Sciatic nerve (tissue), 2 donors: ENCODE measurements around the gene ATP8A2. TPM values are rescaled to one million over a fixed set of nuclear protein-coding genes. Genes with fewer than 3 reads are reported as not detected.
"Not testable (repeated sequence)": the region's sequence is repeated elsewhere in the genome, so short reads cannot be mapped to it uniquely, and the experiment has no call there.

Experiments used
- ATAC-seq: fragments of 200-7000 bp; cut with Tn5 transposase; one replicate; pipeline ENCODE4 v1.9.1; 2020; ENCODE audit warnings: mild to moderate bottlenecking, moderate library complexity
- DNase-seq: peaks from one replicate; pipeline ENCODE4 v3.0.0-alpha.2; 2020; ENCODE audit warnings: low spot score
- intact Hi-C: fragments of 100-400 bp; cut with DNase I; formaldehyde crosslinking; loops from one replicate; pipeline ENCODE4 v1.14.2; 2022
- total RNA-seq: library from RNA; stranded (reverse); fragmentation: NEBNext Ultra II Directional; extraction: Animal tissue kit (Norgen Biotek cat#: 25700); gene quantifications from one replicate; pipeline ENCODE4 v1.2.1, GENCODE V29; 2021
- donor health status: DM: no; HTN: no; CAD: no.
- donor health status: DM: no; HTN: no; CAD: no.

Gene ATP8A2
- total RNA-seq, 1 donor from 2014 or later, result 1.2 TPM

DNA sequence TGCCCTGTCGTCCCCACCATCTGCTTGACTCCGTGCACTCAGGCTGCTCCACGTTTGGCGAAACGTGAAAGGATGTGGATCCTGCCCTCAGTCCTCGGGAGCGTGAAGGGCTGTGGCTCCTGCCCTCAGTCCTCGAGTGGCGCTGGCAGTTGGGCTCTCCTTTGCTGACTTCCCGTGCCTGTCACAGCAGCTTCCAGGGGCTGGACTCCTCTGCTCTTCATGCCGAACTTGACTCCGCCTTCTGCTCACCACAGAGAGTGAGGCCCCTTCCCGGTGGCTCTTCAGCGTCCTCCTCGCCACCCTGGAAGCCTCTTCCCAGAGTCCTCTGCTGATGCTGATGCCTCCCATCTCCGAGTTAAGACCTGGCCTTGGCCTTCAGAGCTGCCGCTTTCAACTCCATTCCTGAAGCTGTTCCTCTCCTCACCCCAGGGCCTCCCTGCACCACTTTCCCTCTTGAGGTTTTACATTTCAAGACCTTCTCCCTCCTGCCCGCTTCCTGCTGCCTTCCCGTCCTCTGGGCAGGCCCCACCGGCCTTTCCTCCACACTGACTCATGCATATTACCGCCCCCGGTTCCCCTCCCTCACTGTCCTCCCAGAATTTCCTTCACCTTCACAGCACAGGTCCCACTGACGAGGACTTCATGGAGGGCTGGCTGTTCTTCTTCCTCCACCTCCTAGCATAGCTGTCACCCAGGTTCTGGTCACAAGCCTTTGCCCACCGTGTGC is 568.4 kb downstream of the ATP8A2 start:
- DNase-seq, result no peak
- ATAC-seq, result no peak
- intact Hi-C loops, result no loop called here

DNA sequence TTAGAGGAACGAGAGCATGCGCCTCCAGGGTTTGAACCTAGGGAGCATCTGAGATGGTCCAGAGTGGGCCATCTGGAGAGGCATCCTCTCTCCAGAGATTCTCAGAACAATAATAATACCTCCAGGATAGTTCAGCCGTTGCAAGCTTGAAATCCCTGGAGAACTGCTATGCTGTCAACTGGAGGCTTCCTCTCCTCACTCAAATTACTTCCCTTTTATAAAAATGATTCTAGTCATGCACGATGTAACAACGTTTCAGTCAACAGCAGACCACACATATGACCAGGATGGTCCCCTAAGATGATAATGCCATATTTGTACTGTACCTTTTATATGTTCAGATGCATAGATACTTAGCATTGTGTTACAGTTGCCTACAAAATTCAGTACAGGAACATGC is 571.3 kb downstream of the ATP8A2 start:
- no peak for DNase-seq
- intact Hi-C loops, result no loop called here
- ATAC-seq, result no peak

DNA sequence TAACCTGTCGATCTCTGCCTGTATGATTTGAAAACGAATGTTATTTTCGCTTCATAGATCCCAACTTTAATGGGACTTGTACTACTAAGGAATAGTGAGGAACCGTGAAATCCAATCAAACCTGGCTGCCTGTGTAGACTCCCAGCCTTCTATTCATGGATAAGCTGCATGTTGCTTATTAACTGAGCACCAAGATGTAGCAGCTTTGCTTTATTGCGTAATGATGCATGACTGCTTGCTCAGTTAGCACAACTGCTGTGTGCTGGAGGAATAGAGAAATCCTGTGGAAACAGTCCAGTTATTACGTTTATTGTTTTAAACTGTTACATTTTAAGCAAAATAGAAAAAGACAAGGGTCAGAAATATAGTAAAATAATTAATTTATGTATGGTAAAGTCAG is 571.9 kb downstream of the ATP8A2 start:
- DNase-seq (no peak), ATAC-seq (no peak)
- intact Hi-C loops, result no loop called here

DNA sequence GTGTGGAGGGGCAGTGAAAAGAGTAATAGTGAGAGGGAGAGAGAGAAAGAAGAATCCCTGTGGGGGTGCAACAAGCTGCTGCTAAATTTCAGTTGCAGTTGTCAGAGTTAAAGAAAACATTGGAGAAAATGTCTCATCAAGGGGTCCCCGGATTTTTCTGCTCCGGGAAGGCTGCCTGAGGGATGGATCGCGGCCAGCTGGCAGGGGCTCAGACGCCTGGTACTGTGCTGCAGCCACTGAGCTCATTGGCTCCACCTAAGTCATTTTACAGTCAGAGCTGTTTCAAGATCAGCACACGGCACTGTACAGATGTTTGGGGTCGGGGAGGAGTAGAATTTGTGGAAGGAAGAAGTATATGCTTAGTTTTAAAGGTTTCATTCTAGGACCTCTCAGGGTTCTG is 573.8 kb downstream of the ATP8A2 start:
- ATAC-seq (no peak), DNase-seq (no peak)
- intact Hi-C loops, result no loop called here

DNA sequence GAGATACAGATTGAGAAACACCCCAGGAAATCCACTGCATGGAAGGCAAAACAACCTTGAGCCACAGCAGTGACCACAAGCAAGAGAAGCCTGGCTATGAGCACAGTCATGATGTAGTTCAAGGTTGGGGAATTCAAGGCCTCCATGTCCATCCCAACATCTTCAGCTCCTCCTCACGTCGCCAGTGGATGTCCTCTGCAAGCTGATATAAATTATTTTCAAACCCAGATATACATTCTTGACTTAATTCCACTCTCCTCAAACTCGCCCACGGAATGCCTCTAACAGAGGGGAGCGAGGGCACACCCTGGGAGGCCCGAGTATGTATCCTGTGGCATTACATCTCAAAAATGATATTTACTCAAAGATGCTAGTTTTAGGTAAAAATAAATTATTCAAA is 574.5 kb downstream of the ATP8A2 start:
- intact Hi-C loops, result no loop called here
- no peak for ATAC-seq
- DNase-seq, result no peak

DNA sequence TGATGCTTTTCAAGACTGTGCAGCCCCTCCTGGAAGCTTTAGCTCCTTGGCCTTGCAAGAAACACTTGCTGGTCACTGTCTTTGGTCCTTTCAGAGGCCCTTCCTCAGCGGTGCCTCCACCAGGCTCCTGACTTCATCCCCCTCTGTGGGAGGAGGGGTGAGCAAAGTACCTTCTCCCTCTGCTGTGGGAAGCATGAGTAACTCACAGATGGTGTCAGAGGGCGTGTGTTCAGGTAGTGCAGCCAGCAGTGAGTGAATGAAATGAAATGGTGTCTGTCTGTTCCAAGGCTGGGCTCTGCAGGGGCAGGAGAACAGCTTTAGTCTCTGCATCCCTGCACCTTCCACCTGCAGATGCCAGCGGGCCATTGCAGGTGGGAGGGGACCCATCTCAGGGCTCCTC is 577.1 kb downstream of the ATP8A2 start:
- intact Hi-C loops, result no loop called here
- DNase-seq (no peak), ATAC-seq (no peak)

DNA sequence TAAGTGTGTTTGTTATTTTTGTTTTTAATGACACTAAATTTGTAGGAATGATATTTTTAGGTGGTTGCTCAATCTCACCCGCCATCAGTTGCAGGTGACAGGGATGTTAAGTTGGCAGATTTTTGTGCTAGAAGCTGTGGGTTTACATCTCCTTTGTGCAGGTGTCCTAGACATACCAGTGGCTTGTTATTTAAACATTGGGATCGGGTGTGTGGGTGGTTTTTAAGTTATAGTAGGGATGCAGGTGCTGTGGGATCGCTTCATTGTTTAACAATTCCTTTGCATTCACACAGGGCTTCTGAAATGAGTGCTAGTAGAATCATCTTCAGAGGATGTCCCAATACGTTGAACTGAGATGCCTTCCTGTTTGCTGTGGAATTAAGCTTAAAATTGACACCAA is 580.1 kb downstream of the ATP8A2 start:
- no peak for ATAC-seq
- intact Hi-C loops, result no loop called here
- DNase-seq, result no peak

DNA sequence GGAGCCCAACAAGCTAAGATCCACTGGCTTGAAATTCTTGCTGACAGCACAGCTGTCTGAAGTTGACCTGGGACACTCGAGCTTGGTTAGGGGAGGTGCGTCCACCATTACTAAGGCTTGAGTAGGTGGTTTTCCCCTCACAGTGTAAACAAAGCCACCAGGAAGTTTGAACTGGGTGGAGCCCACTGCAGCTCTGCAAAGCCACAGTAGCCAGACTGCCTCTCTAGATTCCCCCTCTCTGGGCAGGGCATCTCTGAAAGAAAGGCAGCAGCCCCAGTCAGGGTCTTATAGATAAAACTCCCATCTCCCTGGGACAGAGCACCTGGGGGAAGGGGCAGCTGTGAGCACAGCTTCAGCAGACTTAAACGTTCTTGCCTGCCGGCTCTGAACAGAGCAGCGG is 582.3 kb downstream of the ATP8A2 start:
- DNase-seq, ATAC-seq, intact Hi-C loops: not testable (repeated sequence)

DNA sequence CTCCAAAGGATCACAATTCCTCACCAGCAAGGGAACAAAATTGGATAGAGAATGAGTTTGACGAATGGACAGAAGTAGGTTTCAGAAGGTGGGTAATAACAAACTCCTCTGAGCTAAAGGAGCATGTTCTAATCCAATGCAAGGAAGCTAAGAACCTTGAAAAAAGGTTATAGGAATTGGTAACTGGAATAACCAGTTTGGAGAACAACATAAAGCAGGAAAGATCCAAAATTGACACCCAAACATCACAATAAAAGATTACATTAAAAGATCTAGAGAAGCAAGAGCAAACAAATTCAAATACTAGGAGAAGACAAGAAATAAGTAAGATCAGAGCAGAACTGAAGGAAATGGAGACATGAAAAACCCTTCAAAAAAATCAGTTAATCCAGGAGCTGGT is 583.2 kb downstream of the ATP8A2 start:
- DNase-seq, intact Hi-C loops, ATAC-seq: not testable (repeated sequence)

DNA sequence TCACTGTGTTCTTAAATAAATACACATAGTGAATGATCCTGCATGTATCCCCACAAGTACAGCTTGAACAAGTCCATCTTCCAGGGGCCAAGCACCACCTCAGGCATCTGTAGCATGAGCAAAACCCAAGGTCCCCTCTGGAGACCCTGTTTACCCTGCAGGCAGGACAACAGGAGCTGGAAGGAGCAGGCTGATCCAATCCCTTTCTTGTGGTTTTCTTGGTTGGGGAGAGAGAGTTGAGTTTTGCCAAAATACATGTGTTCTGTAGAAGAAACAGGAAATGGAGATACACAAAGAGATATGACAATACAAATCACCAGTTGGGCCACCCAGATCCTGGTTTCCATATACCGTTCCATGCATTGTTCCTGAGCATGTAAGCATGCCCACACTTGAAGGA is 587.2 kb downstream of the ATP8A2 start:
- intact Hi-C loops, result no loop called here
- ATAC-seq, result no peak
- DNase-seq, result no peak

DNA sequence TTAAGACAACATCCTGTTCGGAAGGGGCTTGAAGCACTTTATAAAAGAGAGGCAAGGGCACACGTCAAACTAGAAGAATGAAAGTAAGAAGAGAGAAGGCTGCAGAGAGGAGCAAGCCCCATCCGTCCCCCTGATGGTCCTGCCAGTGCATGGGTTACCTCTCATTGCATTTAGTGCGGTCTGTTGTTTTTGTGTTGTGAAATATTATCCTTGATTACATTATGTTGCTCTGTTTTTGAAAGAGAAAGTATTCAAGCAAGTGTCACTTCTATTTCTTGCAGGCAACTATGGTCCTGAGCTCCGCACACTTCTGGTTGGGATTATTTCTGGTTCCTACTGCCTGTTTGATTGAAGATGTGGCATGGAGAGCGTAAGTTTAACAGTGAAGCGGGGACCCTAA is 589.5 kb downstream of the ATP8A2 start:
- intact Hi-C loops, result no loop called here
- DNase-seq (no peak), ATAC-seq (no peak)

DNA sequence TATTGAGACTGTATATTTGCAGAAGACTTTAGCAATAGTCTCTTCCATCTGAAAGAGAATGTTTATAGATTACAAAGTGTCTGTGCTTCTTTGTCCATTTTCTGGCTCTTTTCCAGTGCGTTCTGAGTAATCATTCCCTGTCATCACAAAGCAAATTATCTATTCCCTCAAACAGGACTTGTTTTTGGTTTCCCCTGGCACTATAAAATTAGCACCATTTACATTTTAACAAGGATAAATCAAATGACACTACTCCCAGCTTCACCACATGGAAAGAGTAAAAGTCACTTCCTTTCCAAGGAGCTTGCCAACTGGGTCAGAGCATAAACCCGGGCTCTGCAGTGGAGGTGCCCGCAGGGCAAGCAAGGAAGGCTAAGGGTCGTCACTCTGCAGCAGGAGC is 591.9 kb downstream of the ATP8A2 start:
- intact Hi-C loops, result no loop called here
- DNase-seq (no peak), ATAC-seq (no peak)

DNA sequence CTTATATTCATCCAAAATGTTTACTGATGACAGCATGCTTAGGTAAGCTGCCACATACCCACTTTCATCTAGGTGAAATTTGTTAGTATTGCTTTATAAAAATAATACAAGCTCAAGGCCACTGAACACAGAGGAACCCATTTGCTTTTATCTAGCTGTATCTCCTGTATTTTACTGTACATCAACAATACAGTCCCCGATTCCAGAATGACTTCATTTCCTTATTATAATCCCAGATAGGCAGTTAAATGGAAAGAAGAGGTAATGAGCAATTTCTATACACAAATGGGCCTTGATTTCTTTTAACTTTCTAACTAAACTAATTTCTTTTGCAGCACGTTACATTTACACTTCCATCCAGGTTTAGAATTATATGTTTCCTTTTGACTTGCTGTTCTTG is 593.8 kb downstream of the ATP8A2 start:
- no peak for DNase-seq
- ATAC-seq, result no peak
- intact Hi-C loops, result no loop called here

DNA sequence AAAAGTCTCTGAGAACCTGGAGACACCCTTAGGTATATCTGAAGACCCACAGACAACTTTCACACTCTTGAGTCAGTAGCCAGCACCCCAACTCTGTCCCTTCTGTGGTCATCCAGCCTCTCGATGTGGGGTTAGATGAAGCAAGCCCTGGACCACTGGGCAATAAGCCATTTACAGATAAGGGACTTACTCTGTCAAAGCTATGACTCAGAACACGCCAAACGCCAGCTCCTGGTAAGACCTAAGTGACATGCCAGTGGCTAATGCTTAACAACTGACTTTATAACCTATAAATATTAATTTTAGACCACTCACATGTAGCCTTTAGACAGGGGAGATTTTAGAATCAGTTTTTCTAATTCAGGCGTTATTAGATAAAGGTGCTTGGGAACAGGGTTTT is 594.3 kb downstream of the ATP8A2 start:
- intact Hi-C loops, result no loop called here
- no peak for DNase-seq
- ATAC-seq, result no peak

DNA sequence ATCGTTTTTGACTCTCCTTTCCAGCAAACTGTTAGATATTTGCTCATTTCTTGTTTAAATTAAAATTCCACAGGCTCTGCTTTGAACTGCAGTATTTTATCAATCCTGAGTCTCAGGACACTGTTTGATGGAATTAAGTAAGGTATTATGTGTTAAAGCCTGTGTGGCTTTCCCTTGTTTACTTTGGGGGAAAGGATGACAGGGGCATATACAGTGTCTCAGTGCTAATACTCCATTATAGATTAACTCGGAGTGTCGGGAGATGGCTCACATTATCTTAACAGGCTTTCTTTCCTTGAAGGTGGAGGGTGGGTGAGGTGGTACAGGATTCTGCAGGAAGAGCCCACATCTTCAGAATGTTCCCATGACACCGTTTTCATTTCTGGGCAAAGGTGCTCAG is 595.4 kb downstream of the ATP8A2 start:
- no peak for DNase-seq
- intact Hi-C loops, result no loop called here

DNA sequence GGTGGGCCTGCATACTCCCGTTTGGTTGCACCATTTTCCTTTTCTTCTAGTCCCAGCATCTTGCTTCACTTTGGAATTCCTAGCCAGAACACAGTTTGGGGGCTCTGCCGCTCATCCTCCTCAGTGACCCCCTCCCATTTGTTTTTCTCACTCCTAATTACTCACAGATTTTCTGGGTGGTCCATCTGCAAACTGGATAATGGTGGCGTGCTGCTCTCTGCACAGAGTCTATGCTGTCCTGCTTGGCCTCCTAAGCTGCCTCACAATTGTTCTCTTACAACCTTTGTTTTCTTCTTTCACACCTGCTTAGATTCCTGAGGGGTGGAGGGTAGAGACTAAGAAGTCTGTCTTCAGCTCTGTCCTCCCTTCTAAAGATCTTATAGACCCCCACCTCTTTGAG is 599.3 kb downstream of the ATP8A2 start:
- intact Hi-C loops, result no loop called here
- DNase-seq (no peak), ATAC-seq (no peak)

More for the DNA sequence above, 595.4 kb downstream of the ATP8A2 start:
- ATAC-seq, result no peak

DNA sequence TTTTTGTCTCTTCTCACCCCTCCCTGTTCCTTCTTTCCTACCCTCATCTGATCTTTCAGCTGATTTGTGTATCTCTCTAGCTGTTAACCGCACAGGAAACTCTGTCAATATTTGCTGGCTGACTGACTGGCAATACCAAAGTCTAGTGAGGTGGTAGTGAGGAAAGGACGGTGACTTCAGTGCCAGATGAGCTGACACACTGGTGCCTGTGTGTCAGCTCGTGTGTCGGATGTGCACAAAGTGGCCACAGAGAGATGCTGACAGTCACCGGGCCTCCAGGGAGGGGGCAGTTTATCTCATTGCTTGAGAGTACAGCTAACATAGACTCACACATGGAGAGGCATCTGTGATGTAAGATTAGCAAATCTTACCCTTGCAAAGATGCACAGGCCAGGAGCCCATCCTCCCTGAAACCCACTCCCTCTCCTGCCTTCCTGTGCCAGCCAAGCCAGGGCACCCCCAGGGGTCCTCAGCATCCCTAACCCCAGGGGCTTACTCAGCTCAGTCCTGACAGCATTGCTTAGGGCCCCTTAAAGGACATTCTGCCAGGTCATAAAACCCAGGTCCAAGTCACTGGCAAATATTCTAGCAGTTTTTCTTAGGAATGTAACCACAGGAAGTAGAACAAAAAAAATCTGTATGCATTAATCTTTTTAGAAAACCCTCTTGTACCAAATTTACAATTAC is 599.8 kb downstream of the ATP8A2 start:
- no peak for DNase-seq
- intact Hi-C loops, result no loop called here
- no peak for ATAC-seq

DNA sequence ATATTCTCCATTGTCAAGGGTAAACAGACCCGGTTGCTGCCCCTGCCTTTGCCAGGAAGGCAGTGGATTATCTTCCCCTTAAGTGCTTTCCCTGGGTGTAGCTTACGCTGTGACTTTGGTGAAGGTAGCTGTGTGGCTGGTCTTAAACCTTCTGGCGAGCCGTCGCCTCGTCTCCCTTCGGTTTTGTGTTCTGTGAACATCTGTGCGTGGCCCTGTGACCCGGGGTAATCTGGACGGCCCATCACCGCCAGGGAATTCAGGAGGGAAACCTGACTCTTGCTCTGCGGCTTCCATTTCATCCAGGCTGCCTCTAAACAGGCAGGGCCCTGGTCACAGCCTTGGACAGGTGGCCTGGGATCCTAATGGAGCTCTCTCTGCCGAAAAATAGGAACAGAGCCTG is 601.3 kb downstream of the ATP8A2 start:
- ATAC-seq (no peak), DNase-seq (no peak)
- intact Hi-C loops, result no loop called here

DNA sequence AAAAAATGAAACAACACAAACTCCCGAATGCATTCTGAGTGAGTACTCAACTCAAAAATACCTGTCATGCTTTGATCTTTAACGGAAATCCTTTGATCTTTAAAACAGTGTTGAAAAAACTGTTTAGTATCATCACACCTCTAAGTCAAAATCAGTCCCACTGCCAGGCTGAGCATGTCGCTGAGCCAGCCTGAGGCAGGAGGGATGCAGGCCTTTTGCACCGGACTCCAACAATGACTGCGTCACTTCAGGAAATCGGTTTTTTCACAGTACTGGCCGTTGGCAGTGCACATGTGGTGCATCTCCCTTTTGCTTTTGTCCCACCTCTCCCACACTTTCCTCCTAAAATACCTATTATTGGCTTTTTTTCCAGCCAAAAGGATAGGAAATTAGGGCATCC is 601.8 kb downstream of the ATP8A2 start:
- no peak for DNase-seq
- intact Hi-C loops, result no loop called here
- no peak for ATAC-seq

DNA sequence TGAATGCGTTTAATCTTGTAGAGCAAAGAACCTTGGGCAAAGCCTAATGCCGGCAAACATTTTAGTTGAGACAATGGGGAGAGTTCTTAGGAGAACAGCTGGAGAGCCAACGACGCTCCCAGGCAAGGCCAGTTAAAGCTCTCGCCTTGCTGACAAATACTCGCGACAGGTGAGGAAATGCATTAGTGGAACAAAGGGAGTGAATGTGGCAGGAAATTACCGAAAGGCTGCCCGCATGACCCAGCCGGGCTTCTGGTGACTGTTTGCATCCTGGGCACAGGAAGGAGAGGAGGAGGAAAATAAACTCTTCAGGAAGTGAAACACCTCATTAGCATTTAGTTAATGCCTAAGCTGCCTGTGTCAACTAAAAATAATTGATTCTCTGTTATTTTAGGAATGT is 605.4 kb downstream of the ATP8A2 start:
- intact Hi-C loops, result no loop called here
- DNase-seq (no peak), ATAC-seq (no peak)

DNA sequence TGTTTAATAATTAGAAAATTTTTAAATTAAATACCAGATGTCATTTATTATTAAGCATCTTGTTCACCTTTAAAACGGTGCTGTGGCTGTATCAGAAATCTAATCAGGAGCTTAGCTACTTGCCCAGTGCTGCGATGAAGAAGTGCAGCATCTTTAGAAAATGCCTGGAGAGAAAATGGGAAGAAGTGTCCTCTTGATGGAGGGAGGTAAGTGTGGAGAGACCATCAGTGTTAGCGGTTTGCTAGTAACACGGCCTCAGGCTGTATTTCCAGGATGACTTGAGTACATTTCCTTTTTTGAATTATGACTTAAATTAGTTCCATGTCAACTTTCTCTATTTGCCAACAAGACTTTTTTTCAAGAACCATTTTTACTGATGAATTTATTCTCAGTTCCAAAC is 605.9 kb downstream of the ATP8A2 start:
- intact Hi-C loops, result no loop called here
- DNase-seq (no peak), ATAC-seq (no peak)
